GM12878 (cell line): Measurements from ENCODE around the gene NF1. TPM values are rescaled to one million over a fixed set of nuclear protein-coding genes. Genes with fewer than 3 reads are reported as not detected.
A peak's percentile ranks its signal among the peaks of the same experiment; 100 is the strongest.

ENCODE experiments used
- ATAC-seq: fragments of 200-7000 bp; cut with Tn5 transposase; 3 replicates; pipeline ENCODE4 v1.9.1; 2020; ENCODE audit warnings: mild to moderate bottlenecking, moderate library complexity
- BruUV-seq: library from RNA; stranded (reverse); fragments of 400-500 nt; replicated peaks from 2 replicates; lab custom pipeline; 2021; lab: Mats Ljungman, UMichigan
- CTCF ChIA-PET: fragments of 300-600 bp; sonication (Branson Sonifier 250); formaldehyde crosslinking; extraction: SDS; loops from one replicate; lab custom pipeline; 2021; ENCODE audit warnings: inconsistent platforms; lab: Yijun Ruan, JAX
- POLR2A ChIA-PET: fragments of 350-600 bp; formaldehyde crosslinking; extraction: SDS; loops from one replicate; lab custom pipeline; 2021; ENCODE audit warnings: inconsistent platforms; lab: Charles Lee
- RAD21 ChIA-PET: fragments of 300-600 bp; sonication (Branson Sonifier 250); formaldehyde crosslinking; loops from one replicate; lab custom pipeline; 2023; ENCODE audit warnings: antibody characterized with exemption; ENCODE audit not compliant: unreplicated experiment; lab: Charles Lee
- SMC1A ChIA-PET: fragments of 300-600 bp; sonication (Branson Sonifier 250); formaldehyde crosslinking; loops from one replicate; lab custom pipeline; 2023; ENCODE audit not compliant: unreplicated experiment, uncharacterized antibody; lab: Charles Lee
- DNase-seq: peaks from one replicate; pipeline ENCODE4 v3.0.0-alpha.2; 2011; ENCODE audit warnings: low read depth, low spot score
- FAIRE-seq: peaks from 3 replicates; lab custom pipeline; 2011; peaks lifted over from hg19 to GRCh38; lab: Jason Lieb, UNC
- H2AFZ ChIP-seq: 2 replicates; pipeline ENCODE4 v1.6.0; 2011; ENCODE audit warnings: low read depth, low read length, control low read depth; ENCODE audit not compliant: control insufficient read depth
- H3K27ac ChIP-seq: 2 replicates; pipeline ENCODE4 v1.5.1; 2011; ENCODE audit warnings: control low read depth; ENCODE audit not compliant: control insufficient read depth, insufficient read depth
- H3K27me3 ChIP-seq, 2 experiments: replicated peaks in 1 of 2; 2 replicates each; pipeline versions ENCODE4 v1.6.0 to v1.6.1; 2011; ENCODE audit warnings: low read length in 1 of 2; ENCODE audit not compliant: control insufficient read depth in 2 of 2, insufficient read depth in 2 of 2
- H3K36me3 ChIP-seq, 2 experiments: 2 replicates each; pipeline ENCODE4 v1.5.1; 2011; ENCODE audit warnings: low read length in 1 of 2; ENCODE audit not compliant: control insufficient read depth in 2 of 2, insufficient read depth in 2 of 2
- H3K4me1 ChIP-seq: 2 replicates; pipeline ENCODE4 v1.6.1; 2011; ENCODE audit warnings: mild to moderate bottlenecking, low read length, moderate library complexity, mixed read lengths; ENCODE audit not compliant: control insufficient read depth, insufficient read depth
- H3K4me2 ChIP-seq: 2 replicates; pipeline ENCODE4 v1.6.0; 2011; ENCODE audit warnings: control low read depth; ENCODE audit not compliant: control insufficient read depth, insufficient read depth
- H3K4me3 ChIP-seq: fragments of 200-600 bp; sonication (generic); 2 replicates; pipeline ENCODE4 v1.5.1; 2016
- H3K79me2 ChIP-seq: 2 replicates; pipeline ENCODE4 v1.6.0; 2011; ENCODE audit warnings: low read length; ENCODE audit not compliant: control insufficient read depth, insufficient read depth
- H3K9ac ChIP-seq: 2 replicates; pipeline ENCODE4 v1.8.0; 2011; ENCODE audit warnings: low read length, control low read depth, mixed read lengths; ENCODE audit not compliant: control insufficient read depth, insufficient read depth
- H3K9me3 ChIP-seq: replicated peaks from 3 replicates; pipeline ENCODE4 v1.5.1; 2011; ENCODE audit warnings: mild to moderate bottlenecking, low read length; ENCODE audit not compliant: control insufficient read depth, insufficient read depth
- H4K20me1 ChIP-seq: 2 replicates; pipeline ENCODE4 v1.6.0; 2011; ENCODE audit not compliant: control insufficient read depth, insufficient read depth
- CREB1 ChIP-seq: IDR thresholded peaks from 2 replicates; pipeline ENCODE4 v1.6.1; 2012; ENCODE audit warnings: low read depth, mild to moderate bottlenecking, inconsistent platforms
- HDAC2 ChIP-seq: fragments of 200-600 bp; sonication (generic); IDR thresholded peaks from 2 replicates; pipeline ENCODE4 v1.6.1; 2017
- KAT2A ChIP-seq: conservative IDR thresholded peaks from 2 replicates; pipeline ENCODE4 v1.6.1; 2011; ENCODE audit warnings: low read depth, low read length; ENCODE audit not compliant: control insufficient read depth
- MTA2 ChIP-seq: fragments of 450-650 bp; IDR thresholded peaks from 2 replicates; pipeline ENCODE4 v1.6.1; 2016; ENCODE audit warnings: low read depth, mild to moderate bottlenecking, moderate library complexity
- MTA3 ChIP-seq: IDR thresholded peaks from 2 replicates; pipeline ENCODE4 v1.6.1; 2012; ENCODE audit warnings: low read length, inconsistent platforms, borderline replicate concordance
- NFYB ChIP-seq: IDR thresholded peaks from 2 replicates; pipeline ENCODE4 v1.6.1; 2011; ENCODE audit warnings: low read depth, mild to moderate bottlenecking, low read length, improper control_type of control experiment, moderate library complexity; ENCODE audit not compliant: insufficient read depth
- POLR2A ChIP-seq: IDR thresholded peaks from 2 replicates; pipeline ENCODE4 v1.6.1; 2011; ENCODE audit warnings: low read depth, mild to moderate bottlenecking, low read length
- SIN3A ChIP-seq: IDR thresholded peaks from 2 replicates; pipeline ENCODE4 v1.6.1; 2012; ENCODE audit warnings: low read depth, low read length, improper control_type of control experiment
- STAT3 ChIP-seq: IDR thresholded peaks from 2 replicates; pipeline ENCODE4 v1.6.1; 2011; ENCODE audit warnings: low read depth, low read length, improper control_type of control experiment
- WGBS: methylation state at CpG from one replicate; pipeline ENCODE4 v1.1.6; 2016; ENCODE audit warnings: low lambda C conversion rate; ENCODE audit not compliant: insufficient replicate concordance, insufficient coverage; ENCODE audit errors: missing lambda C conversion rate; 5-methylcytosine and 5-hydroxymethylcytosine counted together
- in situ Hi-C: fragments of 300-500 bp; cut with MboI; formaldehyde crosslinking; loops from 9 replicates; pipeline ENCODE4 v1.14.3; 2018; ENCODE audit warnings: mixed read lengths
- intact Hi-C: fragments of 100-400 bp; cut with micrococcal nuclease; formaldehyde crosslinking; loops from one replicate; pipeline ENCODE4 v1.14.2; 2022; ENCODE audit not compliant: unreplicated experiment
- polyA plus RNA-seq, 11 experiments: library from polyadenylated mRNA; depleted of rRNA in 4 of 11; unstranded in 6 of 11; stranded (reverse) in 5 of 11; fragments of >200 nt; fragmentation: Nextera tagmentation in 4 of 11; fragmentation: Illumina TruSeq in 1 of 11; extraction: Ambion mirVana in 4 of 11; extraction: Trizol in 1 of 11; gene quantifications; 1 replicate in 1 of 11; 2 replicates in 10 of 11; pipeline versions ENCODE4 v1.2.1 to v1.2.3, GENCODE V29; 2011 to 2016; ENCODE audit warnings: inconsistent platforms in 2 of 11, missing spikeins in 2 of 11, low read depth in 1 of 11
- total RNA-seq, 4 experiments: library from RNA; depleted of rRNA in 3 of 4; stranded (reverse); fragments of >200 nt in 3 of 4; fragmentation: Illumina TruSeq in 1 of 4; extraction: Trizol in 1 of 4; gene quantifications; 2 replicates each; pipeline versions ENCODE4 v1.2.1 to v1.2.3, GENCODE V29; 2013 to 2021
- TF ChIP-seq, protein P1 (sequence below): IDR thresholded peaks from 2 replicates; pipeline ENCODE4 v1.6.1; 2012; ENCODE audit warnings: low read depth, low read length, improper control_type of control experiment
- TF ChIP-seq, protein P2 (sequence below): IDR thresholded peaks from 2 replicates; pipeline ENCODE4 v1.6.1; 2011; ENCODE audit warnings: borderline replicate concordance, low read depth, mild to moderate bottlenecking, moderate library complexity, low read length; ENCODE audit not compliant: insufficient read depth, poor library complexity, severe bottlenecking
- TF ChIP-seq, protein P3 (sequence below): fragments of 450-650 bp; conservative IDR thresholded peaks from 2 replicates; pipeline ENCODE4 v1.6.1; 2017; ENCODE audit warnings: mild to moderate bottlenecking, moderate library complexity
- TF ChIP-seq, protein P4 (sequence below): fragments of 150-350 bp; IDR thresholded peaks from 2 replicates; pipeline ENCODE4 v1.6.1; 2014; ENCODE audit warnings: mild to moderate bottlenecking, low read depth, low read length
- TF ChIP-seq, protein P5 (sequence below): fragments of 450-650 bp; IDR thresholded peaks from 2 replicates; pipeline ENCODE4 v1.6.1; 2018; ENCODE audit warnings: borderline replicate concordance, mild to moderate bottlenecking; ENCODE audit not compliant: partially characterized antibody

NF1 gene
- total and polyA plus RNA-seq, 10 of the 15 experiments (the other 5 are each of a cell fraction or from before 2014, with no cell fraction given), result 2.5 to 31.8 (median 16.6) TPM

DNA sequence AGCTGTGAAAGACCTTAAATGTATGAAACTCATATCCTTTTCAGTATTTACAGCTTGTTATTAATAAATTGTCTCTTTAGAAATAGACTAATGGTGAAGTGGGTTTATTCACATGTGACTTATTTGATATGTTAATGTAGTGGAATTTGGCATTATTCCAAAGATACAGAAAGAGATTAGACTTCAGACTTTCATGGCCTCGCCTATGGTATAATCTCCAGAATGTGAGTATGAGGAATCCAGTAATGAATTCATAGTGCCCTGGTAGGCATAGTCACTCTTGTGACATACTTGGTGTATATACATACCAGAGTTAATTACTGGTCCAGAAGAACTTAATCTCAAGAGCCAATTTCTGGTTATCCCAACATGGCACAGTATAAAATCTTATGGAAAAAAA, 129.6 kb downstream of the NF1 start:
- BruUV-seq, result no TSS peak
- ChIA-PET POLR2A (interaction anchor here (0.6 kb wide), 1 partner anchor 367 kb away, joined by 3 read pairs; no protein-coding TSS in a partner anchor), RAD21 (interaction anchor here (1.5 kb wide), 1 partner anchor 148 kb away, joined by 6 read pairs; no protein-coding TSS in a partner anchor), CTCF (interaction anchor here (1.0 to 3.0 kb wide), 3 partner anchors 9 to 83 kb away, joined by 3 to 20 read pairs (median 3); no protein-coding TSS in a partner anchor), SMC1A (interaction anchor here (2.0 kb wide), 1 partner anchor 10 kb away, joined by 10 read pairs; no protein-coding TSS in a partner anchor)
- no peak overlapping the region for H3K4me2 ChIP-seq
- intact Hi-C loops, result no loop called here
- no peaks in the 10 kb centered on the region for H3K27me3 ChIP-seq
- ATAC-seq, result no peak
- in situ Hi-C loops, result no loop called here
- 100% methylated on average over 1 of the region's 1 CpG for WGBS
- no peaks in the 10 kb centered on the region for H3K9me3 ChIP-seq
- FAIRE-seq, result peak; percentile 62
- H2AFZ ChIP-seq, result no peak overlapping the region
- no peaks in the 10 kb centered on the region for H4K20me1 ChIP-seq
- no peaks in the 10 kb centered on the region for H3K79me2 ChIP-seq
- no peak overlapping the region for H3K27ac ChIP-seq
- peaks cover 0 to 3% of the 10 kb centered on the region in 2 experiments; a peak in 3 of 4 replicates for H3K36me3 ChIP-seq
- no peak for DNase-seq
- H3K9ac ChIP-seq, result no peak overlapping the region
- H3K4me1 ChIP-seq, result no peaks in the 10 kb centered on the region
- no peak overlapping the region for H3K4me3 ChIP-seq
- TF ChIP-seq NFYB (no peak), SIN3A (no peak), POLR2A (no peak), STAT3 (no peak), MTA3 (no peak), KAT2A (no peak), CREB1 (no peak), HDAC2 (no peak), MTA2 (no peak)
- TF ChIP-seq, protein P1, sequence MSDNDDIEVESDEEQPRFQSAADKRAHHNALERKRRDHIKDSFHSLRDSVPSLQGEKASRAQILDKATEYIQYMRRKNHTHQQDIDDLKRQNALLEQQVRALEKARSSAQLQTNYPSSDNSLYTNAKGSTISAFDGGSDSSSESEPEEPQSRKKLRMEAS, result no peak
- TF ChIP-seq, protein P2, sequence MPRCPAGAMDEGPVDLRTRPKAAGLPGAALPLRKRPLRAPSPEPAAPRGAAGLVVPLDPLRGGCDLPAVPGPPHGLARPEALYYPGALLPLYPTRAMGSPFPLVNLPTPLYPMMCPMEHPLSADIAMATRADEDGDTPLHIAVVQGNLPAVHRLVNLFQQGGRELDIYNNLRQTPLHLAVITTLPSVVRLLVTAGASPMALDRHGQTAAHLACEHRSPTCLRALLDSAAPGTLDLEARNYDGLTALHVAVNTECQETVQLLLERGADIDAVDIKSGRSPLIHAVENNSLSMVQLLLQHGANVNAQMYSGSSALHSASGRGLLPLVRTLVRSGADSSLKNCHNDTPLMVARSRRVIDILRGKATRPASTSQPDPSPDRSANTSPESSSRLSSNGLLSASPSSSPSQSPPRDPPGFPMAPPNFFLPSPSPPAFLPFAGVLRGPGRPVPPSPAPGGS, result no peak
- TF ChIP-seq, protein P3, sequence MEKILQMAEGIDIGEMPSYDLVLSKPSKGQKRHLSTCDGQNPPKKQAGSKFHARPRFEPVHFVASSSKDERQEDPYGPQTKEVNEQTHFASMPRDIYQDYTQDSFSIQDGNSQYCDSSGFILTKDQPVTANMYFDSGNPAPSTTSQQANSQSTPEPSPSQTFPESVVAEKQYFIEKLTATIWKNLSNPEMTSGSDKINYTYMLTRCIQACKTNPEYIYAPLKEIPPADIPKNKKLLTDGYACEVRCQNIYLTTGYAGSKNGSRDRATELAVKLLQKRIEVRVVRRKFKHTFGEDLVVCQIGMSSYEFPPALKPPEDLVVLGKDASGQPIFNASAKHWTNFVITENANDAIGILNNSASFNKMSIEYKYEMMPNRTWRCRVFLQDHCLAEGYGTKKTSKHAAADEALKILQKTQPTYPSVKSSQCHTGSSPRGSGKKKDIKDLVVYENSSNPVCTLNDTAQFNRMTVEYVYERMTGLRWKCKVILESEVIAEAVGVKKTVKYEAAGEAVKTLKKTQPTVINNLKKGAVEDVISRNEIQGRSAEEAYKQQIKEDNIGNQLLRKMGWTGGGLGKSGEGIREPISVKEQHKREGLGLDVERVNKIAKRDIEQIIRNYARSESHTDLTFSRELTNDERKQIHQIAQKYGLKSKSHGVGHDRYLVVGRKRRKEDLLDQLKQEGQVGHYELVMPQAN, result no peak
- TF ChIP-seq, protein P4, sequence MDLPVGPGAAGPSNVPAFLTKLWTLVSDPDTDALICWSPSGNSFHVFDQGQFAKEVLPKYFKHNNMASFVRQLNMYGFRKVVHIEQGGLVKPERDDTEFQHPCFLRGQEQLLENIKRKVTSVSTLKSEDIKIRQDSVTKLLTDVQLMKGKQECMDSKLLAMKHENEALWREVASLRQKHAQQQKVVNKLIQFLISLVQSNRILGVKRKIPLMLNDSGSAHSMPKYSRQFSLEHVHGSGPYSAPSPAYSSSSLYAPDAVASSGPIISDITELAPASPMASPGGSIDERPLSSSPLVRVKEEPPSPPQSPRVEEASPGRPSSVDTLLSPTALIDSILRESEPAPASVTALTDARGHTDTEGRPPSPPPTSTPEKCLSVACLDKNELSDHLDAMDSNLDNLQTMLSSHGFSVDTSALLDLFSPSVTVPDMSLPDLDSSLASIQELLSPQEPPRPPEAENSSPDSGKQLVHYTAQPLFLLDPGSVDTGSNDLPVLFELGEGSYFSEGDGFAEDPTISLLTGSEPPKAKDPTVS, result no peak
- TF ChIP-seq, protein P5, sequence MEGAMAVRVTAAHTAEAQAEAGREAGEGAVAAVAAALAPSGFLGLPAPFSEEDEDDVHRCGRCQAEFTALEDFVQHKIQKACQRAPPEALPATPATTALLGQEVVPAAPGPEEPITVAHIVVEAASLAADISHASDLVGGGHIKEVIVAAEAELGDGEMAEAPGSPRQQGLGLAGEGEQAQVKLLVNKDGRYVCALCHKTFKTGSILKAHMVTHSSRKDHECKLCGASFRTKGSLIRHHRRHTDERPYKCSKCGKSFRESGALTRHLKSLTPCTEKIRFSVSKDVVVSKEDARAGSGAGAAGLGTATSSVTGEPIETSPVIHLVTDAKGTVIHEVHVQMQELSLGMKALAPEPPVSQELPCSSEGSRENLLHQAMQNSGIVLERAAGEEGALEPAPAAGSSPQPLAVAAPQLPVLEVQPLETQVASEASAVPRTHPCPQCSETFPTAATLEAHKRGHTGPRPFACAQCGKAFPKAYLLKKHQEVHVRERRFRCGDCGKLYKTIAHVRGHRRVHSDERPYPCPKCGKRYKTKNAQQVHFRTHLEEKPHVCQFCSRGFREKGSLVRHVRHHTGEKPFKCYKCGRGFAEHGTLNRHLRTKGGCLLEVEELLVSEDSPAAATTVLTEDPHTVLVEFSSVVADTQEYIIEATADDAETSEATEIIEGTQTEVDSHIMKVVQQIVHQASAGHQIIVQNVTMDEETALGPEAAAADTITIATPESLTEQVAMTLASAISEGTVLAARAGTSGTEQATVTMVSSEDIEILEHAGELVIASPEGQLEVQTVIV, result no peak
